Hepatocyte (in vitro differentiated cells): ENCODE measurements around the gene TMPRSS9. TPM values are rescaled to one million over a fixed set of nuclear protein-coding genes. Genes with fewer than 3 reads are reported as not detected.
A peak's percentile ranks its signal among the peaks of the same experiment; 100 is the strongest.

Experiments
- DNase-seq: peaks from one replicate; pipeline ENCODE4 v3.0.0-alpha.2; 2016; ENCODE audit warnings: low spot score
- H2AFZ ChIP-seq: fragments of 200-600 bp; sonication (generic); 2 replicates; pipeline ENCODE4 v1.6.0; 2016; ENCODE audit warnings: antibody characterized with exemption, mild to moderate bottlenecking
- H3K27ac ChIP-seq: fragments of 200-600 bp; sonication (generic); 2 replicates; pipeline ENCODE4 v1.5.1; 2016; ENCODE audit warnings: mild to moderate bottlenecking
- H3K27me3 ChIP-seq: fragments of 200-600 bp; sonication (generic); 2 replicates; pipeline ENCODE4 v1.6.1; 2016
- H3K36me3 ChIP-seq: fragments of 200-600 bp; sonication (generic); replicated peaks from 2 replicates; pipeline ENCODE4 v1.5.1; 2016; ENCODE audit warnings: low read depth; ENCODE audit not compliant: insufficient read depth
- H3K4me1 ChIP-seq: fragments of 200-600 bp; sonication (generic); 2 replicates; pipeline ENCODE4 v1.5.1; 2016; ENCODE audit warnings: mild to moderate bottlenecking, moderate library complexity; ENCODE audit not compliant: insufficient read depth
- H3K4me2 ChIP-seq: fragments of 200-600 bp; sonication (generic); 2 replicates; pipeline ENCODE4 v1.6.0; 2016
- H3K4me3 ChIP-seq: fragments of 200-600 bp; sonication (generic); 2 replicates; pipeline ENCODE4 v1.5.1; 2016; ENCODE audit warnings: mild to moderate bottlenecking
- H3K79me2 ChIP-seq: fragments of 200-600 bp; sonication (generic); 2 replicates; pipeline ENCODE4 v1.6.0; 2017; ENCODE audit warnings: mild to moderate bottlenecking
- H3K9me2 ChIP-seq: fragments of 200-600 bp; sonication (generic); replicated peaks from 2 replicates; pipeline ENCODE4 v1.6.0; 2017; ENCODE audit warnings: mild to moderate bottlenecking; ENCODE audit not compliant: insufficient read depth
- H3K9me3 ChIP-seq: fragments of 200-600 bp; sonication (generic); 2 replicates; pipeline ENCODE4 v1.5.1; 2016; ENCODE audit warnings: low read depth, mild to moderate bottlenecking
- H4K20me1 ChIP-seq: fragments of 200-600 bp; sonication (generic); 2 replicates; pipeline ENCODE4 v1.6.0; 2016; ENCODE audit warnings: mild to moderate bottlenecking; ENCODE audit not compliant: insufficient read depth, poor library complexity, severe bottlenecking
- CTCF ChIP-seq: fragments of 200-600 bp; sonication (generic); IDR thresholded peaks from 2 replicates; pipeline ENCODE4 v1.5.1; 2016; ENCODE audit warnings: antibody characterized with exemption, mild to moderate bottlenecking; ENCODE audit not compliant: poor library complexity
- EZH2 ChIP-seq: fragments of 200-600 bp; sonication (generic); IDR thresholded peaks from 2 replicates; pipeline ENCODE4 v1.6.1; 2016; ENCODE audit warnings: antibody characterized with exemption, mild to moderate bottlenecking, borderline replicate concordance
- EZH2phosphoT487 ChIP-seq: fragments of 200-600 bp; sonication (generic); IDR thresholded peaks from one replicate; pipeline ENCODE4 v1.6.1; 2018; ENCODE audit warnings: antibody characterized with exemption, mild to moderate bottlenecking, low read depth, moderate library complexity; ENCODE audit not compliant: unreplicated experiment, severe bottlenecking
- WGBS: methylation state at CpG from one replicate; pipeline ENCODE4 v1.1.6; 2016; ENCODE audit warnings: low lambda C conversion rate; ENCODE audit errors: missing lambda C conversion rate; 5-methylcytosine and 5-hydroxymethylcytosine counted together
- polyA plus RNA-seq: library from polyadenylated mRNA; unstranded; fragments of >200 nt; fragmentation: Nextera tagmentation; extraction: Ambion mirVana; gene quantifications from 2 replicates; pipeline ENCODE4 v1.2.1, GENCODE V29; 2016
- total RNA-seq: library from RNA; depleted of rRNA; stranded (reverse); fragments of >200 nt; gene quantifications from 2 replicates; pipeline ENCODE4 v1.2.3, GENCODE V29; 2014

TMPRSS9 gene
- total and polyA plus RNA-seq, 2 experiments from 2014 or later, result 0.23 TPM; not detected in 1

DNA sequence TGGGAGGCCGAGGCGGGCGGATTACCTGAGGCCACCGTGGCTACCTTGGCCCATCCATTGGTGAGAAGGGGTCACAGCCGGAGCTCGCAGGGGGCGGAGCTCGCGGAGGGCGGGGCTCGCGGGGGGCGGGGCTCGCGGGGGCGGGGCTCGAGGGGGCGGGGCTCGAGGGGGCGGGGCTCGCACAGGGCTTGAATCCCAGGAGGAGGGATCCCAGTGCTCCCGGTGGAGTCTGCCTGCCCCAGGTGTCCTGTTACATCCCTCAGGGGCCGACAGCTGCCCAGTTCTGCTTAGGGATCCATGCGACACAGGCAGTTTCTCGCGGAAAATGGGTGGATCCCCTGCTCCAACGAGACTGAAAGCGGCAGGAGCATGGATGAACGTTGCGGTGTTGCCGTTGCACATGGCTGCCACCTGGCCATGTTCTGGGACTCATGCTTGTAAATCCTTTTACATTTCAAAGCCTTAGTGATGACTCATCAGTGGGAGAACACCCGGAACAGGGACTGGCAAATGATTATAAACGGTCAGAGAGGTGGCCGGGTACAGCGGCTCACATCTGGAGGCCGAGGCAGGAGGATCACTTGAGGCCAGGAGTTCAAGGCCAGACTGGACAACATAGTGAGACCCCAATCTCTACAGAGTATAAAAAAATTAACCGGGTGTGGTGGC is 25.1 kb downstream of the TMPRSS9 start:
- Histone ChIP-seq H3K4me1 (no peaks in the 10 kb centered on the region), H2AFZ (no peak overlapping the region), H3K4me3 (no peak overlapping the region), H3K9me3 (no peaks in the 10 kb centered on the region), H3K27me3 (no peaks in the 10 kb centered on the region), H3K9me2 (no peaks in the 10 kb centered on the region), H3K79me2 (no peaks in the 10 kb centered on the region), H3K36me3 (no peaks in the 10 kb centered on the region), H3K27ac (no peak overlapping the region), H3K4me2 (peak overlapping the region; percentile 61), H4K20me1 (no peaks in the 10 kb centered on the region)
- WGBS, result 30% methylated on average over 23 of the region's 37 CpGs
- peak; percentile 76 for DNase-seq
- TF ChIP-seq EZH2phosphoT487 (no peak), EZH2 (no peak), CTCF (no peak)

- TF ChIP-seq EZH2phosphoT487 (no peak), EZH2 (no peak), CTCF (no peak)
- no peak overlapping the region for H3K27ac ChIP-seq
- H3K4me3 ChIP-seq, result no peak overlapping the region
- no peak for DNase-seq
- no peaks in the 10 kb centered on the region for H3K79me2 ChIP-seq
- no peak overlapping the region for H3K4me2 ChIP-seq
- no peak overlapping the region for H2AFZ ChIP-seq
- H4K20me1 ChIP-seq, result no peaks in the 10 kb centered on the region
- WGBS, result 78% methylated on average over 20 of the region's 20 CpGs
- no peaks in the 10 kb centered on the region for H3K4me1 ChIP-seq
- H3K9me3 ChIP-seq, result no peaks in the 10 kb centered on the region
- H3K36me3 ChIP-seq, result no peaks in the 10 kb centered on the region
- no peaks in the 10 kb centered on the region for H3K27me3 ChIP-seq
- H3K9me2 ChIP-seq, result no peaks in the 10 kb centered on the region
These were observed 27.6 kb downstream of the TMPRSS9 start for GRCh38 chr19:2387367-2388288.

DNA sequence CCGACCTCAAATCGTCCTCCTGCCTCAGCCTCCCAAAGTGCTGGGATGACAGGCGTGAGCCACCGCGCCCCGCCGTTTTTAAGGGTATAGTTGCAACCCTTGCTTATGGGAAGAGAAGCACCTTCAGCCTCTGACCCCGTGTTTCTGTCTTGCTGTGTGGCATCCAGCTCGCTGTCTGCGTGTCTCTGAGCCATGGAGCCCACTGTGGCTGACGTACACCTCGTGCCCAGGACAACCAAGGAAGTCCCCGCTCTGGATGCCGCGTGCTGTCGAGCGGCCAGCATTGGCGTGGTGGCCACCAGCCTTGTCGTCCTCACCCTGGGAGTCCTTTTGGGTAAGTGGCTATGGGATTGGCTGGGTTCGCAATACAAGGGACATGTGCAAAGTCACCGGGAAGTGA is 29.5 kb downstream of the TMPRSS9 start:
- H3K9me3 ChIP-seq, result no peaks in the 10 kb centered on the region
- no peak overlapping the region for H3K27ac ChIP-seq
- no peaks in the 10 kb centered on the region for H3K27me3 ChIP-seq
- no peaks in the 10 kb centered on the region for H3K79me2 ChIP-seq
- no peaks in the 10 kb centered on the region for H4K20me1 ChIP-seq
- no peak overlapping the region for H2AFZ ChIP-seq
- TF ChIP-seq CTCF (no peak), EZH2phosphoT487 (no peak), EZH2 (no peak)
- DNase-seq, result no peak
- H3K4me2 ChIP-seq, result no peak overlapping the region
- H3K4me3 ChIP-seq, result no peak overlapping the region
- no peaks in the 10 kb centered on the region for H3K4me1 ChIP-seq
- H3K9me2 ChIP-seq, result no peaks in the 10 kb centered on the region
- 87% methylated on average over 20 of the region's 21 CpGs for WGBS
- no peaks in the 10 kb centered on the region for H3K36me3 ChIP-seq
